Heart left ventricle (tissue), 13 donors: Measurements from ENCODE around the gene MAP3K4.

ENCODE experiments used
- CTCF ChIP-seq, 12 donors: fragments of 200-600 bp; sonication (generic) in 4 of 12; IDR thresholded peaks; one replicate each; pipeline versions ENCODE4 v1.5.0 to v1.8.0; 2018 to 2022; ENCODE audit warnings: antibody characterized with exemption in 12 of 12, mild to moderate bottlenecking in 5 of 12
- POLR2A ChIP-seq, 2 donors: fragments of 450-650 bp; IDR thresholded peaks; one replicate each; pipeline ENCODE4 v1.6.1; 2017; ENCODE audit warnings: antibody characterized with exemption in 2 of 2, mild to moderate bottlenecking in 2 of 2, moderate library complexity in 2 of 2
- donor health status: ischemic (EF 13 %, LVEDD 7.1; RV severe dilation, severe dysfunction).
- donor health status: DM: no; HTN: yes; CAD: no.
- donor health status: DM: no; HTN: no; CAD: no.
- donor health status: ischemic (EF 25% LVEDD 6.9; RV normal size, moderate dysfunction).
- donor health status: ischemic (EF 25% LVEDD 5.7; RV mildly dilated, moderate dysfunction).
- donor health status: ischemic (EF 35%, LVEDD 5.7; RV mildly dilated, moderate dysfunction).
- donor health status: nonischemic (EF 11% LVEDD 7.7; RV severe dilation, severe dysfunction).
- donor health status: DM: yes; HTN: yes; CAD: no.
- donor health status: PGD.
- donor health status: ischemic (EF 29% LVEDD 5.4; RV normal size, mild dysfunction).
- donor health status: nonischemic (EF 23%, LVEDD 6.1; RV moderate dilation, normal function).

GRCh38 chr6:161082215-161082614, 90.6 kb downstream of the MAP3K4 start:
- TF ChIP-seq CTCF (IDR thresholded peaks at IDR 0.05): no peak
- no peak for TF ChIP-seq POLR2A (IDR thresholded peaks at IDR 0.05)
